Measurements from ENCODE around the gene CRISPLD2.

GRCh38 chr16:84947996-84948850, 128.4 kb downstream of the CRISPLD2 start:
- no peak for TF ChIP-seq GATA2 (IDR thresholded peaks at IDR 0.05; ENCODE audit: low read depth, low read length)
- no peak for TF ChIP-seq GATA3 (IDR thresholded peaks at IDR 0.05; ENCODE audit: low read depth, low read length)
